ENCODE measurements around the gene ALOX5.

ALOX5 gene

GRCh38 chr10:45464958-45465567 lies 91.0 kb downstream of the ALOX5 start:
- TF ChIP-seq CTCF (IDR thresholded peaks at IDR 0.05; ENCODE audit: insufficient read depth, low read depth, low read length, missing control alignments), result peak; percentile 99
- H3K4me3 ChIP-seq (ENCODE audit: low read depth, low read length), result peak overlapping the region; percentile 40
- DNase-seq (ENCODE audit: low read depth), result peak; percentile 88

GRCh38 chr10:45466784-45467183 lies 92.8 kb downstream of the ALOX5 start:
- no peak for DNase-seq (ENCODE audit: low read depth)
- no peak overlapping the region for H3K4me3 ChIP-seq (ENCODE audit: low read depth, low read length)
- TF ChIP-seq CTCF (IDR thresholded peaks at IDR 0.05; ENCODE audit: insufficient read depth, low read depth, low read length, missing control alignments), result no peak

GRCh38 chr10:45468079-45468478 lies 94.1 kb downstream of the ALOX5 start:
- no peak overlapping the region for H3K4me3 ChIP-seq (ENCODE audit: low read depth, low read length)
- no peak for DNase-seq (ENCODE audit: low read depth)
- TF ChIP-seq CTCF (IDR thresholded peaks at IDR 0.05; ENCODE audit: insufficient read depth, low read depth, low read length, missing control alignments), result no peak

GRCh38 chr10:45470098-45471012 lies 96.3 kb downstream of the ALOX5 start:
- no peak overlapping the region for H3K4me3 ChIP-seq (ENCODE audit: low read depth, low read length)
- TF ChIP-seq CTCF (IDR thresholded peaks at IDR 0.05; ENCODE audit: insufficient read depth, low read depth, low read length, missing control alignments), result no peak
- DNase-seq (ENCODE audit: low read depth), result peak; percentile 62

- no peak for TF ChIP-seq CTCF (IDR thresholded peaks at IDR 0.05; ENCODE audit: insufficient read depth, low read depth, low read length, missing control alignments)
- no peak for DNase-seq (ENCODE audit: low read depth)
- H3K4me3 ChIP-seq (ENCODE audit: low read depth, low read length), result no peak overlapping the region
Measured at GRCh38 chr10:45471059-45471458, 97.0 kb downstream of the ALOX5 start.

- H3K4me3 ChIP-seq (ENCODE audit: low read depth, low read length), result no peak overlapping the region
- TF ChIP-seq CTCF (IDR thresholded peaks at IDR 0.05; ENCODE audit: insufficient read depth, low read depth, low read length, missing control alignments), result no peak
Measured at GRCh38 chr10:45471531-45472310, 97.7 kb downstream of the ALOX5 start.

More at GRCh38 chr10:45471531-45472310, 97.7 kb downstream of the ALOX5 start:
- DNase-seq (ENCODE audit: low read depth), result no peak
